Measurements from ENCODE around the gene CSPG4. TPM values are rescaled to one million over a fixed set of nuclear protein-coding genes. Genes with fewer than 3 reads are reported as not detected.

Gene CSPG4
- total and polyA plus RNA-seq, 9 of the 15 experiments (the other 6 are each of a cell fraction or from before 2014, with no cell fraction given) = under 0.01 to 0.07 (median 0.04) TPM; not detected in 5

DNA sequence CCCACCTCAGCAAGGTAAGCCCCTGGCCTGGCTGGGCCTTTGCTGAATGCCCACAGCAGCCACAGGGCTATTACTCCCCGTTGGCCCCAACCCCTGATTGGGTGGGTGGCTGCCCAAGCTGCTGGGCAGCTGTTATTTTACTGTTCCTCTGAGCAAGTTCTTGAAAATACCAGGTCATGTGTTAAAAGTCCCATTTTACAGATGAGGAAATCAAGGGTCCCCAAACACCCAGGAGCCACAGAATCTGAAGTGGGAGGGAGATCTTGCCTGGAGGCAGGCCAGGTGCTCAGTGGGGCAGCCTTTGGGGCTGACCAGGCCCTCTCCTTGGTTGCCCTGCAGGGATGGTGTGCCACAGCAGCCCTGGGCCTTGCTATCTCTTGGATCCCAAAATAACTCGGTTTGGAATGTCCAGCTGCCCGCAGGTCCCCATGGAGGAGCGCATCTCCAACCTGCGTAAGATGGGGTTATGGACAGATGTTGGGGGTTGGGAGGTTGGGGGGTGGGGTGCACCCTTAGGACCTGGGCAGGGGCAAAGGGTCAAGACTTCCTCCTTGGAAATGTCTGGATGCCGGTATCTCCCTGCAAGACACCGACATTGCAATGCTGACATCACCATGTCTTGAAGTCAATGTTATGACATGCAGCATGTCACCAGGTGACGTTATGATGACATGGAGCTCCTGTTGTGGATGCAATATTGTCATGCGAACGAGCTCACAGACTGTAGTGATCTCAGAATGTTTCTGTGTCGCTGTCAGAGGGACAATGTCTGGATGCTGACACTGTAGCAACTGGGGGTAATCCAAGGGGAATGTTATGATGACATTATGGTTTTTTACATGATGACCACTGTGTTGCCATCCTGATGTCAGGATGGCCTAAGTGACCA, 13.3 kb upstream of the CSPG4 start:
- no peaks in the 10 kb centered on the region for H3K36me3 ChIP-seq (ENCODE audit: control insufficient read depth, insufficient read depth, low read length)
- intact Hi-C loops (cut with micrococcal nuclease) (no loop called here), in situ Hi-C loops (cut with MboI) (no loop called here)
- no peaks in the 10 kb centered on the region for H3K9me1 ChIP-seq (ENCODE audit: control insufficient read depth, insufficient read depth, low read length)
- H3K27me3 ChIP-seq (ENCODE audit: control insufficient read depth in 2 of 2, insufficient read depth in 2 of 2, low read length in 2 of 2) = peaks cover 0 to 32% of the 10 kb centered on the region in 2 experiments; a peak in 2 of 5 replicates
- peaks cover 11 to 41% of the 10 kb centered on the region in 2 experiments; a peak in 4 of 5 replicates for H3K4me1 ChIP-seq (replicated peaks in 1 of 2; ENCODE audit: control insufficient read depth in 2 of 2, insufficient read depth in 2 of 2, low read length in 2 of 2)
- TF ChIP-seq KHSRP (IDR thresholded peaks at IDR 0.05) (peak; percentile 45; the same call in 1 of the 2 replicates), CREB1 (IDR thresholded peaks at IDR 0.05) (peak; percentile 95), CREB1 (CRISPR knock-in tag; IDR thresholded peaks at IDR 0.05) (peak; percentile 93), PPARD (CRISPR knock-in tag; IDR thresholded peaks at IDR 0.05) (no peak), MTA3 (IDR thresholded peaks at IDR 0.05; ENCODE audit: borderline replicate concordance) (peak; percentile 63; the same call in 1 of the 2 replicates), NUFIP1 (IDR thresholded peaks at IDR 0.05; ENCODE audit: partially characterized antibody) (no peak), ATF1 (CRISPR knock-in tag; IDR thresholded peaks at IDR 0.05) (peak; percentile 33; the same call in 1 of the 2 replicates), ATF1 (tag; IDR thresholded peaks at IDR 0.05) (peak; percentile 82), CREM (IDR thresholded peaks at IDR 0.05; ENCODE audit: low read depth) (peak; percentile 91), NCOA1 (IDR thresholded peaks at IDR 0.05; ENCODE audit: low read depth) (peak; percentile 82), TCF7L2 (IDR thresholded peaks at IDR 0.05; ENCODE audit: low read depth, low read length) (no peak)
- TF ChIP-seq, protein P1, sequence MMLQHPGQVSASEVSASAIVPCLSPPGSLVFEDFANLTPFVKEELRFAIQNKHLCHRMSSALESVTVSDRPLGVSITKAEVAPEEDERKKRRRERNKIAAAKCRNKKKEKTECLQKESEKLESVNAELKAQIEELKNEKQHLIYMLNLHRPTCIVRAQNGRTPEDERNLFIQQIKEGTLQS (IDR thresholded peaks at IDR 0.05) = peak; percentile 53
- TF ChIP-seq, protein P1 (CRISPR knock-in tag; conservative IDR thresholded peaks at IDR 0.05) = no peak
- H3K4me2 ChIP-seq (ENCODE audit: insufficient read depth, low read length) = no peak overlapping the region
- ATAC-seq (no peak), DNase-seq (ENCODE audit: extremely low read depth in 1 of 4, low spot score in 3 of 4) (no peak), FAIRE-seq (peak; percentile 57)
- no peaks in the 10 kb centered on the region for H4K20me1 ChIP-seq (replicated peaks; ENCODE audit: control insufficient read depth, insufficient read depth, low read length)
- no peak overlapping the region for H3K27ac ChIP-seq (ENCODE audit: extremely low read depth, low read depth, low read length)
- no peaks in the 10 kb centered on the region for H3K79me2 ChIP-seq (ENCODE audit: control insufficient read depth, insufficient read depth, low read length)
- peak overlapping the region in 1 of 2 experiments; percentile 27; a peak in 1 of 4 replicates for H3K9ac ChIP-seq (ENCODE audit: insufficient read depth in 1 of 2, low read depth in 2 of 2, low read length in 2 of 2)
- no TSS peak for BruUV-seq (replicated peaks)
- H3K9me3 ChIP-seq (replicated peaks; ENCODE audit: control insufficient read depth, insufficient read depth, low read depth, low read length) = no peaks in the 10 kb centered on the region
- H3K4me3 ChIP-seq = no peak overlapping the region
- H2AFZ ChIP-seq (ENCODE audit: low read depth, low read length) = no peak overlapping the region
- CTCF ChIA-PET (ENCODE audit: low intra/inter-chr PET ratio) = no interaction called here
- 10% methylated on average over 11 of the region's 11 CpGs for WGBS (ENCODE audit: insufficient coverage, low coverage, missing lambda C conversion rate)
- POLR2A ChIA-PET = interaction anchor here (0.6 to 0.7 kb wide), 2 partner anchors 30 to 219 kb away, joined by 3 to 4 read pairs; no protein-coding TSS in a partner anchor
